ENCODE results near the gene MSRB1. TPM values are rescaled to one million over a fixed set of nuclear protein-coding genes. Genes with fewer than 3 reads are reported as not detected.

The MSRB1 gene
- total and polyA plus RNA-seq, 4 donors = 32.2 to 169 (median 98.0) TPM

DNA sequence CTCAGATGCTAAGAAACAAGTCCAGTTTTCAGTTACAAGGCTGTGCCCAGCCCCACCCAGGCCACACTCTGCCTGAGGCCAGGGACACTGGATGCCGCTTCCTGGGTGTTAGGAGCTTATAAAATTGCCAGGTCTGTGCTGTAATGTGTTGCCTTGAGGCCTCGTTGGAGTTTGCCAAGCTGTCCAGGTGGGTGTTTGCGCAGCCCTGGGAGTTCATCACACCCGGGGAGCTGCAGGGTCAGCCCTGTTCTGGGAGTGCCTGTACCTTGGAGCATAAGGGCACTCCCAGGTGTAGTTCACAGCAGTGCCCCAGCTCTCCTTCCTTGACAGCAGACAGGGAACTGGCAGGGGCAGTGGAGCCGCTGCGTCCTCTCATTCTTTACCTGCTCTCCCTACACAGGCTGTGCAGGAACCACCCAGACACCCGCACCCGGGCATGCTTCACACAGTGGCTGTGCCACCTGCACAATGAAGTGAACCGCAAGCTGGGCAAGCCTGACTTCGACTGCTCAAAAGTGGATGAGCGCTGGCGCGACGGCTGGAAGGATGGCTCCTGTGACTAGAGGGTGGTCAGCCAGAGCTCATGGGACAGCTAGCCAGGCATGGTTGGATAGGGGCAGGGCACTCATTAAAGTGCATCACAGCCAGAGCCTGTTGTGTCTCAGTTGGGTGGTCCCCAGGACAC, 42.6 kb upstream of the MSRB1 start:
- Histone ChIP-seq H3K9ac (ENCODE audit: low read depth in 1 of 2, low read length in 2 of 2) (peak overlapping the region in 1 of 2 donors; percentile 4), H3K36me3 (ENCODE audit: control insufficient read depth in 4 of 4, insufficient read depth in 3 of 4, low read depth in 1 of 4, low read length in 3 of 4) (peaks cover 0 to 17% (median under 1%) of the 10 kb centered on the region in 4 donors), H3K4me1 (ENCODE audit: control insufficient read depth in 4 of 4, insufficient read depth in 4 of 4, low read length in 3 of 4) (peaks cover 10 to 39% (median 20%) of the 10 kb centered on the region in 4 donors), H3K27me3 (ENCODE audit: control insufficient read depth in 4 of 4, insufficient read depth in 4 of 4, low read length in 3 of 4) (peaks cover 0 to 5% (median 2%) of the 10 kb centered on the region in 4 donors), H3K27ac (ENCODE audit: low read depth in 1 of 2, low read length in 2 of 2) (no peak overlapping the region), H3K4me3 (ENCODE audit: low read depth in 1 of 3, low read length in 3 of 3) (no peak overlapping the region), H3K9me3 (ENCODE audit: control insufficient read depth in 4 of 4, low read length in 3 of 4) (no peaks in the 10 kb centered on the region)
- DNase-seq (ENCODE audit: low spot score) = no peak
- WGBS = 82% methylated on average over 14 of the region's 14 CpGs
- TF ChIP-seq HNF4A (conservative IDR thresholded peaks at IDR 0.05) (no peak), FOXA1 (IDR thresholded peaks at IDR 0.05) (no peak), FOXA2 (IDR thresholded peaks at IDR 0.05) (no peak), RXRA (IDR thresholded peaks at IDR 0.05) (no peak), GABPA (IDR thresholded peaks at IDR 0.05 in 1 of 2, conservative IDR thresholded peaks at IDR 0.05 in 1 of 2) (no peak), NR2F2 (IDR thresholded peaks at IDR 0.05) (no peak), HNF4G (IDR thresholded peaks at IDR 0.05) (no peak), RAD21 (IDR thresholded peaks at IDR 0.05) (no peak), YY1 (IDR thresholded peaks at IDR 0.05) (no peak), TAF1 (conservative IDR thresholded peaks at IDR 0.05) (no peak), EGR1 (IDR thresholded peaks at IDR 0.05; ENCODE audit: low read depth in 2 of 2) (no peak), SP1 (IDR thresholded peaks at IDR 0.05) (no peak), JUND (IDR thresholded peaks at IDR 0.05) (no peak)
- TF ChIP-seq, protein P1, sequence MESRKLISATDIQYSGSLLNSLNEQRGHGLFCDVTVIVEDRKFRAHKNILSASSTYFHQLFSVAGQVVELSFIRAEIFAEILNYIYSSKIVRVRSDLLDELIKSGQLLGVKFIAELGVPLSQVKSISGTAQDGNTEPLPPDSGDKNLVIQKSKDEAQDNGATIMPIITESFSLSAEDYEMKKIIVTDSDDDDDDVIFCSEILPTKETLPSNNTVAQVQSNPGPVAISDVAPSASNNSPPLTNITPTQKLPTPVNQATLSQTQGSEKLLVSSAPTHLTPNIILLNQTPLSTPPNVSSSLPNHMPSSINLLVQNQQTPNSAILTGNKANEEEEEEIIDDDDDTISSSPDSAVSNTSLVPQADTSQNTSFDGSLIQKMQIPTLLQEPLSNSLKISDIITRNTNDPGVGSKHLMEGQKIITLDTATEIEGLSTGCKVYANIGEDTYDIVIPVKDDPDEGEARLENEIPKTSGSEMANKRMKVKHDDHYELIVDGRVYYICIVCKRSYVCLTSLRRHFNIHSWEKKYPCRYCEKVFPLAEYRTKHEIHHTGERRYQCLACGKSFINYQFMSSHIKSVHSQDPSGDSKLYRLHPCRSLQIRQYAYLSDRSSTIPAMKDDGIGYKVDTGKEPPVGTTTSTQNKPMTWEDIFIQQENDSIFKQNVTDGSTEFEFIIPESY (IDR thresholded peaks at IDR 0.05) = no peak
- TF ChIP-seq, protein P2, sequence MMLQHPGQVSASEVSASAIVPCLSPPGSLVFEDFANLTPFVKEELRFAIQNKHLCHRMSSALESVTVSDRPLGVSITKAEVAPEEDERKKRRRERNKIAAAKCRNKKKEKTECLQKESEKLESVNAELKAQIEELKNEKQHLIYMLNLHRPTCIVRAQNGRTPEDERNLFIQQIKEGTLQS (IDR thresholded peaks at IDR 0.05) = no peak
- TF ChIP-seq, protein P3, sequence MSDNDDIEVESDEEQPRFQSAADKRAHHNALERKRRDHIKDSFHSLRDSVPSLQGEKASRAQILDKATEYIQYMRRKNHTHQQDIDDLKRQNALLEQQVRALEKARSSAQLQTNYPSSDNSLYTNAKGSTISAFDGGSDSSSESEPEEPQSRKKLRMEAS (IDR thresholded peaks at IDR 0.05) = no peak
- TF ChIP-seq, protein P4, sequence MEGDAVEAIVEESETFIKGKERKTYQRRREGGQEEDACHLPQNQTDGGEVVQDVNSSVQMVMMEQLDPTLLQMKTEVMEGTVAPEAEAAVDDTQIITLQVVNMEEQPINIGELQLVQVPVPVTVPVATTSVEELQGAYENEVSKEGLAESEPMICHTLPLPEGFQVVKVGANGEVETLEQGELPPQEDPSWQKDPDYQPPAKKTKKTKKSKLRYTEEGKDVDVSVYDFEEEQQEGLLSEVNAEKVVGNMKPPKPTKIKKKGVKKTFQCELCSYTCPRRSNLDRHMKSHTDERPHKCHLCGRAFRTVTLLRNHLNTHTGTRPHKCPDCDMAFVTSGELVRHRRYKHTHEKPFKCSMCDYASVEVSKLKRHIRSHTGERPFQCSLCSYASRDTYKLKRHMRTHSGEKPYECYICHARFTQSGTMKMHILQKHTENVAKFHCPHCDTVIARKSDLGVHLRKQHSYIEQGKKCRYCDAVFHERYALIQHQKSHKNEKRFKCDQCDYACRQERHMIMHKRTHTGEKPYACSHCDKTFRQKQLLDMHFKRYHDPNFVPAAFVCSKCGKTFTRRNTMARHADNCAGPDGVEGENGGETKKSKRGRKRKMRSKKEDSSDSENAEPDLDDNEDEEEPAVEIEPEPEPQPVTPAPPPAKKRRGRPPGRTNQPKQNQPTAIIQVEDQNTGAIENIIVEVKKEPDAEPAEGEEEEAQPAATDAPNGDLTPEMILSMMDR (IDR thresholded peaks at IDR 0.05; ENCODE audit: low read depth, low read length, missing input control) = no peak
- TF ChIP-seq, protein P5, sequence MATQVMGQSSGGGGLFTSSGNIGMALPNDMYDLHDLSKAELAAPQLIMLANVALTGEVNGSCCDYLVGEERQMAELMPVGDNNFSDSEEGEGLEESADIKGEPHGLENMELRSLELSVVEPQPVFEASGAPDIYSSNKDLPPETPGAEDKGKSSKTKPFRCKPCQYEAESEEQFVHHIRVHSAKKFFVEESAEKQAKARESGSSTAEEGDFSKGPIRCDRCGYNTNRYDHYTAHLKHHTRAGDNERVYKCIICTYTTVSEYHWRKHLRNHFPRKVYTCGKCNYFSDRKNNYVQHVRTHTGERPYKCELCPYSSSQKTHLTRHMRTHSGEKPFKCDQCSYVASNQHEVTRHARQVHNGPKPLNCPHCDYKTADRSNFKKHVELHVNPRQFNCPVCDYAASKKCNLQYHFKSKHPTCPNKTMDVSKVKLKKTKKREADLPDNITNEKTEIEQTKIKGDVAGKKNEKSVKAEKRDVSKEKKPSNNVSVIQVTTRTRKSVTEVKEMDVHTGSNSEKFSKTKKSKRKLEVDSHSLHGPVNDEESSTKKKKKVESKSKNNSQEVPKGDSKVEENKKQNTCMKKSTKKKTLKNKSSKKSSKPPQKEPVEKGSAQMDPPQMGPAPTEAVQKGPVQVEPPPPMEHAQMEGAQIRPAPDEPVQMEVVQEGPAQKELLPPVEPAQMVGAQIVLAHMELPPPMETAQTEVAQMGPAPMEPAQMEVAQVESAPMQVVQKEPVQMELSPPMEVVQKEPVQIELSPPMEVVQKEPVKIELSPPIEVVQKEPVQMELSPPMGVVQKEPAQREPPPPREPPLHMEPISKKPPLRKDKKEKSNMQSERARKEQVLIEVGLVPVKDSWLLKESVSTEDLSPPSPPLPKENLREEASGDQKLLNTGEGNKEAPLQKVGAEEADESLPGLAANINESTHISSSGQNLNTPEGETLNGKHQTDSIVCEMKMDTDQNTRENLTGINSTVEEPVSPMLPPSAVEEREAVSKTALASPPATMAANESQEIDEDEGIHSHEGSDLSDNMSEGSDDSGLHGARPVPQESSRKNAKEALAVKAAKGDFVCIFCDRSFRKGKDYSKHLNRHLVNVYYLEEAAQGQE (IDR thresholded peaks at IDR 0.05) = no peak
